Transverse colon (tissue), 4 donors: ENCODE measurements around the gene SCGB1C1. TPM values are rescaled to one million over a fixed set of nuclear protein-coding genes. Genes with fewer than 3 reads are reported as not detected.

Experiments
- DNase-seq: peaks from one replicate; pipeline ENCODE4 v3.0.0-alpha.2; 2019
- H3K27ac ChIP-seq, 4 donors: fragments of 200-600 bp; sonication (generic); 2 replicates each; pipeline ENCODE4 v1.5.1; 2016 to 2018; ENCODE audit warnings: inconsistent platforms in 4 of 4
- H3K27me3 ChIP-seq: fragments of 200-600 bp; sonication (generic); 2 replicates; pipeline ENCODE4 v1.5.1; 2017; ENCODE audit warnings: inconsistent platforms
- H3K36me3 ChIP-seq, 4 donors: fragments of 200-600 bp; sonication (generic); 2 replicates each; pipeline ENCODE4 v1.5.1; 2017 to 2019; ENCODE audit warnings: inconsistent platforms in 4 of 4
- H3K4me1 ChIP-seq, 4 donors: fragments of 200-600 bp; sonication (generic); 2 replicates each; pipeline ENCODE4 v1.5.1; 2017 to 2020; ENCODE audit warnings: inconsistent platforms in 4 of 4
- H3K4me3 ChIP-seq, 4 donors: fragments of 200-600 bp; sonication (generic); 1 replicate in 1 of 4; 2 replicates in 3 of 4; pipeline versions ENCODE4 v1.5.1 to v1.6.1; 2017 to 2019; ENCODE audit warnings: inconsistent platforms in 4 of 4
- H3K9me3 ChIP-seq, 2 donors: fragments of 200-600 bp; sonication (generic); 2 replicates each; pipeline ENCODE4 v1.5.1; 2017 to 2019; ENCODE audit warnings: inconsistent platforms in 2 of 2
- CTCF ChIP-seq, 5 experiments: fragments of 200-600 bp in 3 of 5; fragments of 450-650 bp in 2 of 5; sonication (generic) in 3 of 5; IDR thresholded peaks; 1 replicate in 2 of 5; 2 replicates in 3 of 5; pipeline ENCODE4 v1.5.1; 2016 to 2017; ENCODE audit warnings: antibody characterized with exemption in 5 of 5, inconsistent platforms in 3 of 5, mild to moderate bottlenecking in 2 of 5, moderate library complexity in 1 of 5
- EP300 ChIP-seq: sonication (generic); formaldehyde crosslinking; IDR thresholded peaks from one replicate; pipeline ENCODE4 v1.6.1; 2017; ENCODE audit warnings: antibody characterized with exemption, low read depth
- POLR2A ChIP-seq: fragments of 450-650 bp; IDR thresholded peaks from one replicate; pipeline ENCODE4 v1.6.1; 2016; ENCODE audit warnings: antibody characterized with exemption, mild to moderate bottlenecking, moderate library complexity
- POLR2AphosphoS5 ChIP-seq, 3 donors: sonication (generic); formaldehyde crosslinking; IDR thresholded peaks; one replicate each; pipeline ENCODE4 v1.6.1; 2016; ENCODE audit warnings: antibody characterized with exemption in 3 of 3
- WGBS, 2 donors: methylation state at CpG; one replicate each; pipeline ENCODE4 v1.1.5; 2018; ENCODE audit warnings: low coverage in 1 of 2; 5-methylcytosine and 5-hydroxymethylcytosine counted together
- in situ Hi-C, 4 donors: fragments of 200-750 bp; cut with MboI; loops; one replicate each; pipeline versions ENCODE4 v1.15.0 to v1.15.1; 2017; ENCODE audit warnings: low sequenced_read_pairs in 3 of 4, low pct_ligation_motif_present in 1 of 4, low pct_unique_long_range_greater_than_20kb in 1 of 4
- intact Hi-C: fragments of 100-400 bp; cut with DNase I; formaldehyde crosslinking; loops from one replicate; pipeline ENCODE4 v1.15.1; 2023; ENCODE audit warnings: low total_unique reads
- total RNA-seq, 4 donors: library from RNA; depleted of rRNA; stranded (reverse); fragments of >200 nt; gene quantifications; one replicate each; pipeline ENCODE4 v1.1.0, GENCODE V29; 2016

Gene SCGB1C1
- total RNA-seq, 4 donors from 2014 or later = not detected

GRCh38 chr11:221539-221938, 28.7 kb downstream of the SCGB1C1 start:
- TF ChIP-seq CTCF (IDR thresholded peaks at IDR 0.05) = no peak
- TF ChIP-seq POLR2A = no peak
- no peak for TF ChIP-seq EP300
- no peak for TF ChIP-seq POLR2AphosphoS5 (IDR thresholded peaks at IDR 0.05)
- H3K27me3 ChIP-seq = no peaks in the 10 kb centered on the region
- intact Hi-C loops (no loop called here), in situ Hi-C loops (no loop called here)
- no peaks in the 10 kb centered on the region for H3K4me1 ChIP-seq
- no peak overlapping the region for H3K4me3 ChIP-seq
- H3K27ac ChIP-seq = no peak overlapping the region
- no peaks in the 10 kb centered on the region for H3K9me3 ChIP-seq
- no peaks in the 10 kb centered on the region for H3K36me3 ChIP-seq
- no peak for DNase-seq
- WGBS, 2 donors = 88 to 90% methylated on average over 2 to 7 of the region's 7 CpGs

- in situ Hi-C loops = no loop called here
- Histone ChIP-seq H3K4me1 (no peaks in the 10 kb centered on the region), H3K9me3 (no peaks in the 10 kb centered on the region), H3K27ac (no peak overlapping the region), H3K36me3 (no peaks in the 10 kb centered on the region), H3K27me3 (no peaks in the 10 kb centered on the region), H3K4me3 (no peak overlapping the region)
- 92 to 94% methylated on average over 9 to 14 of the region's 14 CpGs for WGBS, 2 donors
- no peak for DNase-seq
- intact Hi-C loops = no loop called here
- TF ChIP-seq EP300 (no peak), POLR2A (no peak), CTCF (IDR thresholded peaks at IDR 0.05) (no peak)
Measured at GRCh38 chr11:221998-222789, 29.3 kb downstream of the SCGB1C1 start.

GRCh38 chr11:223026-223789, 30.3 kb downstream of the SCGB1C1 start:
- H3K4me3 ChIP-seq = no peak overlapping the region
- no peak overlapping the region for H3K27ac ChIP-seq
- 87 to 91% methylated on average over 7 to 16 of the region's 16 CpGs for WGBS, 2 donors
- H3K9me3 ChIP-seq = no peaks in the 10 kb centered on the region
- intact Hi-C loops = no loop called here
- H3K4me1 ChIP-seq = no peaks in the 10 kb centered on the region
- in situ Hi-C loops = no loop called here
- DNase-seq = no peak
- no peaks in the 10 kb centered on the region for H3K36me3 ChIP-seq
- TF ChIP-seq EP300 (no peak), POLR2AphosphoS5 (IDR thresholded peaks at IDR 0.05) (no peak), CTCF (IDR thresholded peaks at IDR 0.05) (no peak), POLR2A (no peak)
- H3K27me3 ChIP-seq = no peaks in the 10 kb centered on the region

GRCh38 chr11:223884-224283, 31.0 kb downstream of the SCGB1C1 start:
- H3K9me3 ChIP-seq = no peaks in the 10 kb centered on the region
- no peak overlapping the region for H3K27ac ChIP-seq
- in situ Hi-C loops = no loop called here
- no peaks in the 10 kb centered on the region for H3K4me1 ChIP-seq
- H3K27me3 ChIP-seq = no peaks in the 10 kb centered on the region
- TF ChIP-seq POLR2AphosphoS5 (IDR thresholded peaks at IDR 0.05) = no peak
- TF ChIP-seq CTCF (IDR thresholded peaks at IDR 0.05) = no peak
- no peak for TF ChIP-seq POLR2A
- no peak for TF ChIP-seq EP300
- no peaks in the 10 kb centered on the region for H3K36me3 ChIP-seq
- no peak for DNase-seq
- H3K4me3 ChIP-seq = no peak overlapping the region
- 97% methylated on average over 8 of the region's 9 CpGs; no CpG with 5 or more reads in 1 of the 2 donors for WGBS, 2 donors
- intact Hi-C loops = no loop called here
